GM12891 (cell line): ENCODE measurements around the gene ACAN.

Experiments used
- POLR2A ChIP-seq: IDR thresholded peaks from 2 replicates; pipeline ENCODE4 v1.6.1; 2011; ENCODE audit warnings: low read depth, low read length, control low read depth
- POLR2AphosphoS5 ChIP-seq: IDR thresholded peaks from 2 replicates; pipeline ENCODE4 v1.6.1; 2011; ENCODE audit warnings: low read depth, low read length, control low read depth
- POU2F2 ChIP-seq: IDR thresholded peaks from 2 replicates; pipeline ENCODE4 v1.6.1; 2011; ENCODE audit warnings: low read depth, mild to moderate bottlenecking, control low read depth, low read length, moderate library complexity
- SPI1 ChIP-seq: IDR thresholded peaks from 2 replicates; pipeline ENCODE4 v1.6.1; 2011; ENCODE audit warnings: low read depth, low read length, control low read depth
- TAF1 ChIP-seq: IDR thresholded peaks from 2 replicates; pipeline ENCODE4 v1.6.1; 2011; ENCODE audit warnings: low read depth, low read length, control low read depth

- no peak for TF ChIP-seq POLR2A
- no peak for TF ChIP-seq POLR2AphosphoS5
- TF ChIP-seq TAF1: no peak
- no peak for TF ChIP-seq SPI1
- no peak for TF ChIP-seq POU2F2
These were observed 101.0 kb downstream of the ACAN start for GRCh38 chr15:88904257-88904623.
